HG03558 (cell line): ENCODE data around the gene ALKBH5.
A peak's percentile ranks its signal among the peaks of the same experiment; 100 is the strongest.

Experiments
- ATAC-seq: cut with Tn5 transposase; IDR thresholded peaks from one replicate; pipeline ENCODE4 v1.9.1; 2021; ENCODE audit warnings: moderate number of reproducible peaks; ENCODE audit not compliant: unreplicated experiment; ENCODE audit errors: extremely low read depth

Gene ALKBH5

GRCh38 chr17:18183334-18184142 lies at the start of gene ALKBH5:
Gene ALKBH5 (plus strand): TSS chr17:18183828. CDS start chr17:18184244, 416 bp downstream.
- ATAC-seq: peak; percentile 61

GRCh38 chr17:18136357-18136756 lies 47.3 kb upstream of the ALKBH5 start:
- no peak for ATAC-seq

- ATAC-seq: no peak
Observed at GRCh38 chr17:18138065-18138749, 45.4 kb upstream of the ALKBH5 start.

GRCh38 chr17:18139092-18139491 lies 44.5 kb upstream of the ALKBH5 start:
- no peak for ATAC-seq

- ATAC-seq: no peak
Observed at GRCh38 chr17:18139498-18139897, 44.1 kb upstream of the ALKBH5 start.

- ATAC-seq: no peak
Observed at GRCh38 chr17:18139949-18140348, 43.7 kb upstream of the ALKBH5 start.

- ATAC-seq: no peak
Observed at GRCh38 chr17:18140648-18141047, 43.0 kb upstream of the ALKBH5 start.

GRCh38 chr17:18141210-18141803 lies 42.3 kb upstream of the ALKBH5 start:
- ATAC-seq: no peak

GRCh38 chr17:18142417-18142816 lies 41.2 kb upstream of the ALKBH5 start:
- no peak for ATAC-seq

- no peak for ATAC-seq
Observed at GRCh38 chr17:18143044-18143936, 40.3 kb upstream of the ALKBH5 start.

- no peak for ATAC-seq
Observed at GRCh38 chr17:18144261-18144660, 39.4 kb upstream of the ALKBH5 start.

- no peak for ATAC-seq
Observed at GRCh38 chr17:18144855-18145254, 38.8 kb upstream of the ALKBH5 start.

GRCh38 chr17:18145811-18146210 lies 37.8 kb upstream of the ALKBH5 start:
- ATAC-seq: no peak

- ATAC-seq: no peak
Observed at GRCh38 chr17:18146259-18146658, 37.4 kb upstream of the ALKBH5 start.

GRCh38 chr17:18146980-18147379 lies 36.6 kb upstream of the ALKBH5 start:
- ATAC-seq: no peak

GRCh38 chr17:18148586-18148985 lies 35.0 kb upstream of the ALKBH5 start:
- ATAC-seq: no peak

- ATAC-seq: no peak
Observed at GRCh38 chr17:18151290-18151689, 32.3 kb upstream of the ALKBH5 start.

GRCh38 chr17:18155179-18155578 lies 28.4 kb upstream of the ALKBH5 start:
- no peak for ATAC-seq

GRCh38 chr17:18156171-18156975 lies 27.3 kb upstream of the ALKBH5 start:
- no peak for ATAC-seq

- no peak for ATAC-seq
Observed at GRCh38 chr17:18156976-18157280, 26.7 kb upstream of the ALKBH5 start.
